Smooth muscle cell of the brain vasculature (primary cell): Measurements from ENCODE around the gene NPR1.
"Not testable (repeated sequence)": the region's sequence is repeated elsewhere in the genome, so short reads cannot be mapped to it uniquely, and the experiment has no call there.

ENCODE experiments used
- DNase-seq: peaks from one replicate; pipeline ENCODE4 v3.0.0-alpha.2; 2012; ENCODE audit warnings: low read depth, low spot score

Gene NPR1

DNA sequence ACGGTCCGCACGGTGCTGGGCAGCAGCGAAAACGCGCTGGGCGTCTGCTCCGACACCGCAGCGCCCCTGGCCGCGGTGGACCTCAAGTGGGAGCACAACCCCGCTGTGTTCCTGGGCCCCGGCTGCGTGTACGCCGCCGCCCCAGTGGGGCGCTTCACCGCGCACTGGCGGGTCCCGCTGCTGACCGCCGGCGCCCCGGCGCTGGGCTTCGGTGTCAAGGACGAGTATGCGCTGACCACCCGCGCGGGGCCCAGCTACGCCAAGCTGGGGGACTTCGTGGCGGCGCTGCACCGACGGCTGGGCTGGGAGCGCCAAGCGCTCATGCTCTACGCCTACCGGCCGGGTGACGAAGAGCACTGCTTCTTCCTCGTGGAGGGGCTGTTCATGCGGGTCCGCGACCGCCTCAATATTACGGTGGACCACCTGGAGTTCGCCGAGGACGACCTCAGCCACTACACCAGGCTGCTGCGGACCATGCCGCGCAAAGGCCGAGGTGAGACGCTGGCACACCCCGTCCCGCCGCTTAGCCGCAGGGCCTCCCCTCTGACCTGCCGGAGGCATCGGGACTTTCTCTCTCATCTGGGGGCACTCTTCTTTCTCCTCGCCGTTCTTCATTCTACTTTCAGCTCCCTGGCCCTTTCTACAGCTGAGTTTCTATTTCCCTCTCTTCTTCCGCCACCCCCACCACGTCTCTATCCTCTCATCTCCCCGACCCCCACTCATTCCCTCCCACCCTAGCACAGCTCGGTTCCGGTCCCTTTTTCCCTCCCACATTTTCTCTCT, 1.0 kb downstream of the NPR1 start:
- DNase-seq, result no peak

DNA sequence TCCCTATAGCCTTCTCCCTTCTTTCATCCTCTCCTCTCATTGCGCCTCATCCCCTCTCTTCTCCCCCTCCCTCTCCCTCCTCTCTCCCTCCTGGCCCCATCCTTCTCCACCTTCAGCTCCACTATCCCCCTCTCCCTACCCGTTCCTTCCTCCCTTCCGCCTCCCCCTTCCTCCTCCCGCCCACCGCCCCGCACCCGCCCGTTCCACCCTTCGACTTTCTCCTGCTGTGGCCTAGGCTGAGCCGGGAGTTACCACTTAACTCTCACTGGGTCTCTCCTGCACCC, 1.6 kb downstream of the NPR1 start:
- no peak for DNase-seq

DNA sequence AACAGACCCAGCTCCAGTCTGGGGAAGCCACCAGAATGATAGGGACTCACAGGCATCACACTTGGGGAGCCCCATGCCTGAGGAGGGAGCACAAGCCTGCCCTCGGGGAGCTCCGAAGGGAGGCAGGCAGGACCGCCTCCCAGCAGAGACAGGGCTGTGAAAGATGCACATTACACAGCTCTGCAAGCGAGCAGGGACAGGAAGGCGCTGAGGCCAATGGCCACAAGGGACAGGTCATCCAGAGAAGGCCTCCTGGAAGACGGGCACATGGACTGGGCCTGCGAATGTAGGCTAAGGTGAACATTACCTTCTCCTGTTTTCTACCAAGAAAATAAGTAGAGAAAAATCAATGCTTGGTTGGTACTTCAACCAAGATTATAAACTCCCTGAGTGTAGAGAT, 4.2 kb downstream of the NPR1 start:
- no peak for DNase-seq

DNA sequence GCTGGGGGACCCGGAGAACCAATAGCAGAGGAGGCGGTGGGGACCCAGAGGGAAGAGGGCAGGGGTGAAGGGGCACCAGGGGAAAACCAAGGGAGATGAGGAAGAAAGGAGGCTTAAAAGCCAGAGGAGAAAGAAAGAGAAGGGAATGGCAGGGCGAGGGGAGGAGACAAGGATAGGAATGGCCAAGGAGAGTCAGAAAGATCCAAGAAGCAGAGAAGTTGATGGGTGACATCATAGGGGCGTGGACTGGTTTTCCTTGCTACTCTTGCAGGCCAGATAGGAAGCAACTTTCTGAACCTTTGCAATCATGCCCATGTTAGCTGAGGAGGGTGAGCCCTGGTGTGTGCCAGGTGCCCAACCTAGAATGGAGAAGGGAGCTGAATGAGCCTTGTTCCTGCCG, 5.4 kb downstream of the NPR1 start:
- DNase-seq, result no peak

DNA sequence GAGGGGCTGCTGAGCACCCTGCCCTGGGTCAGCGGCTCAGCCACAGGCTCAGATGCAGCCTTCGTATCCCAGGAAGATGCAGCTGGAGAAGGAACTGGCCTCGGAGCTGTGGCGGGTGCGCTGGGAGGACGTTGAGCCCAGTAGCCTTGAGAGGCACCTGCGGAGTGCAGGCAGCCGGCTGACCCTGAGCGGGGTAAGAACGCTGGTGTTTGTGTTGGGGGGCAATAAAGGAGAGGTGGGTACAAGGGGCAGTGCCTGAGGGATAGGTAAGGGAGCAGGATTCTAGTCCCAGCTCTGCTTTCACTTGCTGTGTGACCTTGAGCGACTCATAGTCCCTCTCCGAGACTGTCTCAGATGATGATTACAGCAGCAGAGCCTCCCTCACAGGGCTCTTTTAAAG, 6.4 kb downstream of the NPR1 start:
- DNase-seq, result no peak

DNA sequence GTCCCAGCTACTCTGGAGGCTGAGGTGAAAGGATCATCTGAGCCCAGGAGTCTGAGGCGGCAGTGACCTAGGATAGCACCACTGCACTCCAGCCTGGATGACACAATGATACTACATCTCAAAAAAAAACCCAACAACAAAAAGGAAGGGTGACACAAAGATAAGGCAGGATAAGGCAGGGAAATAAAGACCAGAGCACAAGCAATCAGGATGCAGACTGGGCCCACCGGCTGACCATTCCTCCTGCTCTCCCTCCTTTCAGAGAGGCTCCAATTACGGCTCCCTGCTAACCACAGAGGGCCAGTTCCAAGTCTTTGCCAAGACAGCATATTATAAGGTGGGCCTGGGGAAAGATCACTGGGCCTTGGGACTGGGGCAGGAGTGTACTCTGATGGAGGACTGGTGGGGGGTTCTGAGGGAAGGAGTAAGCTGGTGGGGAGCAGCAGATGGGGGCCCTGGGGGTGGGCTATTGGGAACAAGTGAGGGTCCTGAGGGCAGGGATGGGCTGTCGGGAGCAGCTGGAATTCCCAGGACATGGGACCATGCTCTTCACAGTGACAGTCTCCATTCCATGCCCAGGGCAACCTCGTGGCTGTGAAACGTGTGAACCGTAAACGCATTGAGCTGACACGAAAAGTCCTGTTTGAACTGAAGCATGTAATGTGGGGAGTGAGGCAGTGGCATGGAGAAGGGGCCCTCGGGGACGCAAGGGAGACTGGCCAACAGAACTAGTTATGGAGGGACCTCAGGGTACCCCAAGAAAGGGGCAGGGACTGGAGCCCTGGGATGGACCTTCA, 7.3 kb downstream of the NPR1 start:
- DNase-seq, result no peak

DNA sequence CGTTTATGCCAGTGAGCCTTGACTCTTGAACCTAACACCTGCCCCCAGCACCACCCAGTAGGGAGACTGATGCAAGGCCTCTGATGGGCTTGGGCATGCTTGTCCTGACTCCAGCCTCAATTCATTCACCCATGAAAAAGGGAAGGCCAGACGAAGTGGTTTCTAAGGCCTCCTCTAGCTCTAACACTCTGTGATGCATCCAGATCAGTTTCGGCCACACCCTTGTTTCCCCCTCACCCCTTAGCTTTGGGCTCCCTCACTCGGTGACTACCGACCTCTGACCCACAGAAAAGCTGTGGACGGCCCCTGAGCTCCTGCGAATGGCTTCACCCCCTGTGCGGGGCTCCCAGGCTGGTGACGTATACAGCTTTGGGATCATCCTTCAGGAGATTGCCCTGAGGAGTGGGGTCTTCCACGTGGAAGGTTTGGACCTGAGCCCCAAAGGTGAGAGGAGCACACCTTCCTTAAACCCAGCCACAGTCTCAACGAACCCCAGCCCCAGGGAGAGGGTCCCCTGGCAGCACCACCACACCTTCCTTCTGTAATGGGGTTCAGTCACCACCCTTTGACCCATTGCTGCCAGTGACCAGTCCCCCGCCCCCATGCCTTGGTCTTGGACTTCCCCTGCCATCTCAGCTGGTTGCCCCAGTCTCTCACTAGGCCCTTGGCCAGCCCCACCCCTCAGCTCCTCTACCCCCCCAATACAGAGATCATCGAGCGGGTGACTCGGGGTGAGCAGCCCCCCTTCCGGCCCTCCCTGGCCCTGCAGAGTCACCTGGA, 9.0 kb downstream of the NPR1 start:
- DNase-seq, result no peak

DNA sequence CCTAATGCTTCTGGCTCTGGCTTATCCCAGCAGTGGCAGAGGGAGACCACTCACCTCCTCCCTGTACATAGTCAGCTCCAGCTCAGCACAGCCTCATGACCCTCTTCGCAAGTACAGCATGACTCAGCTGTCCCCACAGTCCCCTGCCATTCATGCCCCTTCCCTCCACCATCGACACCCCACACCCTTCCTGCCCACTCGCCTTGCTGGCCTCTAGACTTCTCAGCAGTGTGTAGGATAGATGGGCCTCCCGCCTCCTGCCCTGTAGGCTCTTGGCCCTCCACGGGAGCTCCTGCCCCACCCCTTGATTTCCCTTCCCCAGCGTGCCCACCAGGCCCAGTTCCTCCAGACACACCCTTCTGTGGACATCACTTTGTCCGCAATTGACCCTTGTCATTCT, 9.8 kb downstream of the NPR1 start:
- no peak for DNase-seq

DNA sequence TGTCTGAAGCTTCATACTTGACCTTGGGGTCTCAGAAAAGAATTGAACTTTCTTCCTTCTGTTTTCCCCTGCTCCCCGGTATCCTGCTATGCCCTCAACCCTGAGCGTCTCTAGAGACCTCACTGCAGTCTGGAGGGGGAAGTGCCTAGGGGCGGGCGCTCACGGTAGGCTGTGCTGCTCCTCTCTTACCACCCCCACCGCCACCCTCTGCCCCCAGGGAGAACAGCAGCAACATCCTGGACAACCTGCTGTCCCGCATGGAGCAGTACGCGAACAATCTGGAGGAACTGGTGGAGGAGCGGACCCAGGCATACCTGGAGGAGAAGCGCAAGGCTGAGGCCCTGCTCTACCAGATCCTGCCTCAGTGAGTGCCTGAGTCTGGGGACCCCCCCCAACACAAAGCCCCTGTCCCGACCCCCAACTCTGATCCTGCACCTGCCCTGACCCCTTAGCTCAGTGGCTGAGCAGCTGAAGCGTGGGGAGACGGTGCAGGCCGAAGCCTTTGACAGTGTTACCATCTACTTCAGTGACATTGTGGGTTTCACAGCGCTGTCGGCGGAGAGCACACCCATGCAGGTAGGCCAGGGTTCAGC, 10.3 kb downstream of the NPR1 start:
- DNase-seq, result no peak

DNA sequence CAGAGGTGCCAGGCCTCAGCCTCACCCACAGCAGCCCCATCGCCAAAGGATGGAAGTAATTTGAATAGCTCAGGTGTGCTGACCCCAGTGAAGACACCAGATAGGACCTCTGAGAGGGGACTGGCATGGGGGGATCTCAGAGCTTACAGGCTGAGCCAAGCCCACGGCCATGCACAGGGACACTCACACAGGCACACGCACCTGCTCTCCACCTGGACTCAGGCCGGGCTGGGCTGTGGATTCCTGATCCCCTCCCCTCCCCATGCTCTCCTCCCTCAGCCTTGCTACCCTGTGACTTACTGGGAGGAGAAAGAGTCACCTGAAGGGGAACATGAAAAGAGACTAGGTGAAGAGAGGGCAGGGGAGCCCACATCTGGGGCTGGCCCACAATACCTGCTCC, 15.0 kb downstream of the NPR1 start:
- DNase-seq, result no peak

DNA sequence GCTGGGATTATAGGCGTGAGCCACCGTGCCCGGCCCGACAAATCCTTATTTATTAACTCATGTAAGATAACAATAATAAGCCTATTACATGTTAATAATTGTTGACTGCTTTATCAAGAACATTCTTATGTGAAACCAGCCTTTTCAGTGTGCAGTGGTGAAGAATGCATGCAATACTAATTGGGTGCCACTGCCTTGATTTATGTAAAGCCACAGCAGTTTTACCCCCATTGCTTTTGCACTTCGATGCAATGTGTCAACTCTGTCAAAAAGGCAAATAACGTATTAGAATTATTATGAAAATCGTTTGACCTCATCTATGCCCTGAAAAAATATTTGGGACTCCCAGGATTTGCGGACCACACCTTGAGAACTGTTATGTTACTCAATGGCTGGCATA, 18.3 kb downstream of the NPR1 start:
- no peak for DNase-seq

DNA sequence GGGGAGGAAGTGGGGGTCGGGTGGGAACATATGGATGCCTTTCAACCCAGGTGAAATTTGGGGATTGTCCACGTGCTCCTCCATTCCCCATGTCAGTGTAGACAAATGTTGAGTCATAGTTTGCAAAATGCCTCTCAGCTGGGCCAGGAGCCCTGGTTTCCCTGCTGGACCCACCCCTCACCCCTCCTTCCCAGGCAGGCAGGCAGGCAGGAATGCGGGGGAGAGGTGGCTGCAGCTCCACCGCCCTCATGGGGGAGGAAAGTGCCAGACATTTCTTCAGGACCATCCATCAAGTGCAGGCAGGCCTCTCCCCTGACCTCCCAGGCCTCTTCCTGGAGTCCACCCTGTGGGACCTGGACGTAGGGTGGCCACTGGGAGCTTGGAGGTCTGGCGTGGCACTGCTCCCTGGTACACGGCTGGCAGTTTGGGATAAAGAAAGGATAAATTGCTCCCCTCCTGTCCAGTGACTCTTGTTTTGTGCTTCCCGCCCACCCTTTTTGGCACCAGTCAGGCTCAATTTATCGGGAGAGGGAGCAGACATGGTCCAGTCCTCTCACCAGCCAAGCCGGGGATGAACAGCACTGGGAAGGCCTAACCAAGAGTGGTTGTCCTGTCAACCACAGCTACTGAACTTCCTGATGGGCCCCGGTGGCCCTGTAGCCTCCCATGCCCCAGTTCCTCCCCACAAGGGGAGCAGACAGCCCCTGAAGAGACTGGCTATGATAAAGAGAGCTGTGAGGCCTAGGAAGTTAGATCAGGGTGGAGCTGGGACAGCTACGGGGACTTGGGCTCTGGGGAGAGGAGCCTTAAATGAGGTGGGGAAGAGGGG, 18.9 kb downstream of the NPR1 start:
- DNase-seq, result no peak

DNA sequence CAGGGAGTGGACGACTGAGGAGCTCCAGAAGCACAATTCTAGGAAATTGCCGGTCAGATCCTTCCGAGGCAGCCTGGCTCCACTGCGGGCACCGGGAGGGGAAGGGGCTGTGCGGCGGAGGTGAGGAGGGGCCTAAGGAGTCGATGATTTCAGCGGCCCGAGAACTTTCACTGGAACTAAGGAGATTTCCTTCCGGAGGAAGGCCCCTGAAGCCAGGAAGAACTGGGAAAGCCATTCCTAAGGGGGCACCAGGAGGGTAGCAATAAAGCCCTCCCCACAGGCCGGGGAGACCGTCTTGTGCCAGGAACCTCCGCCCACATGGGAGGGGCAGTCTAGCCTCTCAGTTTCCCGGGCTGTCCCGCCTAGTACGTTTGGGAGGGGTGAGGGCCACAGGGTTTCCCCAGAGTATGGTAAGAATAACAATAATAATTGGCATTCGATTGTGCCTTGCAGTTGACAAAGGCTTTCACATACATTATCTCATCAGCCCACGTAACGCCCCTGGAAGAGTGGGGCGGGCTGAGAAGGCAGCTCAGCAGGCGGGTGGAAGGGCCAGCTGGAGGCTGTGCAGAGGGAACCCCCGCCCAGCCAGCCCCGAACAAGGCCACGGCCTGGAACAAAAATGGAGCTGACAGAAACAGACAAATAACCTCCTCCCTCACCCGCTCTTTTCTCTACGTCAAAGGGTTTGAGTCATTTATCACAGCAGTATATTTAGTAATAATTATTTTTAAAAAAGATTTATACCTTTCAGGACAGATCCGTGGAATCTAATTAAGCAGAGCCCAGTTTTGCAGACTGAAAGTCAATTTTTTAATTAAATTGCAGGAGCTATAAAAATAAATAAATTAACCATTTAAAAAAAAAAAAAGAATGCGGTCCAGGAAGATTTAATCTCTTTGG, 19.8 kb downstream of the NPR1 start:
- DNase-seq, result no peak

DNA sequence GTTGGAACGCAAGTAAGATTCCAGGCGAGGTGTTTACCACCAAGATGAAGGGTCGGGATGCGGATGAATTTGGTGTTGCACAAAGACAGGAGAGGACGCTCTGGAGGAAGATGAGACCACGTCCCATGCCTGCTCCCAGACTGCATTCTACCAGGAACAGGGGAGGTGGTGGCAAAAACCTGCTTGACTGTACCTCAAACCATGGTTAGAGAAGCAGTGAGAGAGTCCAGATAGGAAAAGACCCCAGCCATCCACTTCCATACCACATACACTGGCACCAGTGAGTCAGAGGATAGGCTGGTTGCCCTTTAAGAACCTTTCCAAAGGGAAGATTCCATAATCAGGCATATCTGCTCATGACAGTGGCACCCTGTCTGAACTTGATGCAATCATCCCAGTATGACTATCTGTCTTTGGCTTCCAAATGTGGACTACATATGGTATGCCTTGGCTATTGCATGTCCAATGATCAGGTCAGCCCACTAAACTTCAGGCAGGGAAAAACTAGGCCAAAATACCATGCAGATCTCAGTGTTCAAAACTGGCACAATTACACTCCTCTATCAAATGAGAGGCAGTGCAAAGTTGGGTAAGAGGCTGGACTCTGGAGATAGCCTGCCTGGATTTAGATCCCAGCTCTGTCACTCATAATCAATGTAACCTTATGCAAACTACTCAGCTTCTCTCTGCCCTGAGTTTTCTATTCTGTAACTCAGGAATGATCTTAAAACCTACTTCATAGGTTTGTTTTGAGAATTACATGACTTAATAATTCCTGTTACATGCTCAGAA, 20.6 kb downstream of the NPR1 start:
- no peak for DNase-seq

DNA sequence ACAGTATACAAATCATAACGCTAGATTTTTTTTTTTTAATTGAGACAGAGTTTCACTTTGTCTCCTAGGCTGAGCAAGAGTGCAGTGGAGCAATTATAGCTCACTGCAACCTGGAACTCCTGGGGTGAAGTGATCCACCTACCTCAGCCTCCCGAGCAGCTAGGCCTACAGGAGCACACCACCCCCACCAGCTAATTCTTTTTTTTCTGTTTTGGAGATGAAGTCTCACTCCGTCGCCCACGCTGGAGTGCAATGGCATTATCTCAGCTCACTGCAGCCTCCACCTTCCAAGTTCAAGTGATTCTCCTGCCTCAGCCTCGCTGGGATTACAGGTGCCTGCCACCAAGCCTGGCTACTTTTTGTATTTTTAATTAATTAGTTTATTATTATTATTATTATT, 21.3 kb downstream of the NPR1 start:
- DNase-seq, result no peak

DNA sequence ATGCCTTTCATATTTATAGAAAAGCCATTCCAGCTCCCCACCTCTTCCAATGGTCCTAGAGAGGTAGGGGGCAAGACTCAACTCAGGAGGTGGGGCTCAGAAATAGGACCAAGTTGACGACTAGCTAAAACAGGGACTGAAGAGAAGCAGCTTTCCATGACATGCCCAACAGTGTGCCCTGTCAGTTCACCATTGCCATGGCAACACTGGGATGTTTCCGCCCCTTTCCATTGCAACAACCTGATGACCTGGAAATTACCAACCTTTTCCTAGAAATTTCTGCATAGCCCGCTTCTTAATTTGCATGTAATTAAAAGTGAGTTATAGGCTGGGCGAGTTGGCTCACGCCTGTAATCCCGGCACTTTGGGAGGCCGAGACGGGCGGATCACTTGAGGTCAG, 27.0 kb downstream of the NPR1 start:
- no peak for DNase-seq

DNA sequence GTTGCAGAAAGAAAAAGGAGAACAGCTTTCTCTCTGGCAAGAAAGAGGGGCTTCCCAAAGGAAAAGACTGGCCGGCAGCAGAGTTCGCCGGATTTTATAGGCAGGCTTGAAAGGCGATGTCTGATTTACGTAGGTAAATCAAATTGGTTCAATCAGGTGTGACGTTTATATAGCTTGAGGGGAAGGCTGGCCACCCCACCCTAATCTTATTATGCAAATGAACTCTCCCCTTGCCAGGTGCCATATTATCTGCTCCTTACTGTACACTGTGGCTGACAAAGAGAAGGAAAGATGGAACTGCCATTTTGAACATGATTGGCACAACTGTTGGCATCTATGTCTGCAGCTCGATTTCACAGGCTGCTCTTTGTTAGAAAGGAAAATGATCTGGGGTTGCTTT, 32.5 kb downstream of the NPR1 start:
- no peak for DNase-seq

DNA sequence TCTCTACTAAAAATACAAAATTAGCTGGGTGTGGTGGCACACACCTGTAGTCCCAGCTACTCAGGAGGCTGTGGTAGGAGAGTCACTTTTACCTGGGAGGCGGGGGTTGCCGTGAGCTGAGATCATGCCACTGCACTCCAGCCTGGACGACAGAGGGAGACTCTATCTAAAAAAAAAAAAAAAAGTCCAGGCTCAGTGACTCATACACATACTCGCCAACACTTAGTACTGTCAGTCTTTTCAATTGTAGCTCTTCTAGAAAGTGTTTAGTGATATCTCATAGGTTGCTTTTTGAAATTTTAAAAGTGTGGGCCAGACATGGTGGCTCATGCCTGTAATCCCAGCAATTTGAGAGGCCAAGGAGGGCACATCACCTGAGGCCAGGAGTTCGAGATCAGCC, 37.7 kb downstream of the NPR1 start:
- DNase-seq, result not testable (repeated sequence)

DNA sequence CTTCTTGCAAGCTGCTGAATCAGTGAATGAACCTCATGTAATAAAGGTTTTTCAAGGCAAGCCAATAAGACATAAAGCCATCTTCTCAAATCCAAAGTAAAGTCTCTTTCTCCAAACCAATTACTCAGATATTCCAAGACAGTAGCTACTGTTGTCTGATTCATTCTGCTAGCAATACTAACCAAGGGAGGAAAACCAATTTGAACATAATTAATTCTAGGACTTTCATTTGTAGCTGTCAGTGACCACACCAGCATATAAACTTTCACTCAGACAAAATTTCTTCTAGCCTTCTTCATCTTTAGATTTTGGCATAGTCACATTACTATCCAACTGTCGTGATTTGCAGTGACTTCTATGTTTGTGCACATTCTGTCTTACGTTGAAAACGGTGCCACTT, 38.8 kb downstream of the NPR1 start:
- no peak for DNase-seq

DNA sequence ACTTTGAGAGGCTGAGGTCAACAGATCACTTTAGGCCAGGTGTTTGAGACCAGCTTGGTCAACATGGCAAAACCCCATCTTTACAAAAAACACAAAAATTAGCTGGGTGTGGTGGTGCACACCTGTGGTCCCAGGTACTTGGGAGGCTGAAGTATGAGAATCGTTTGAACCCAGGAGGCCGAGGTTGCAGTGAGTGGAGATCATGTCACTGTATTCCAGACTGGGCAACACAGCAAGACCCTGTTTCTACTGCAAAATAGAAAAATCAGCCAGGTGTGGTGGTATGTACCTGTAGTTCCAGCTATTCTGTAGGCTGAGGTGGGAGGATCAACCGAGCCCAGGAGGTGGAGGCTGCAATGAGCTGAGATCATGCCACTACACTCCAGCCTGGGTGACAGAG, 45.2 kb downstream of the NPR1 start:
- no peak for DNase-seq
